ENCODE data around the gene CEMP1.
A peak's percentile ranks its signal among the peaks of the same experiment; 100 is the strongest.

The CEMP1 gene

GRCh38 chr16:2520097-2520783 is 11.0 kb downstream of the CEMP1 start, which contains the start of gene AMDHD2:
TSS of gene AMDHD2 (plus strand) at chr16:2520371. CDS start at chr16:2520459, 88 bp downstream.
- ATAC-seq = peak; percentile 66
- peak; percentile 93 for DNase-seq

GRCh38 chr16:2519711-2520080 is 11.5 kb downstream of the CEMP1 start:
- DNase-seq (peak; percentile 15), ATAC-seq (peak; percentile 2)

- ATAC-seq = no peak
- DNase-seq = peak; percentile 13
Measured at GRCh38 chr16:2518823-2519710, 12.1 kb downstream of the CEMP1 start.

DNA sequence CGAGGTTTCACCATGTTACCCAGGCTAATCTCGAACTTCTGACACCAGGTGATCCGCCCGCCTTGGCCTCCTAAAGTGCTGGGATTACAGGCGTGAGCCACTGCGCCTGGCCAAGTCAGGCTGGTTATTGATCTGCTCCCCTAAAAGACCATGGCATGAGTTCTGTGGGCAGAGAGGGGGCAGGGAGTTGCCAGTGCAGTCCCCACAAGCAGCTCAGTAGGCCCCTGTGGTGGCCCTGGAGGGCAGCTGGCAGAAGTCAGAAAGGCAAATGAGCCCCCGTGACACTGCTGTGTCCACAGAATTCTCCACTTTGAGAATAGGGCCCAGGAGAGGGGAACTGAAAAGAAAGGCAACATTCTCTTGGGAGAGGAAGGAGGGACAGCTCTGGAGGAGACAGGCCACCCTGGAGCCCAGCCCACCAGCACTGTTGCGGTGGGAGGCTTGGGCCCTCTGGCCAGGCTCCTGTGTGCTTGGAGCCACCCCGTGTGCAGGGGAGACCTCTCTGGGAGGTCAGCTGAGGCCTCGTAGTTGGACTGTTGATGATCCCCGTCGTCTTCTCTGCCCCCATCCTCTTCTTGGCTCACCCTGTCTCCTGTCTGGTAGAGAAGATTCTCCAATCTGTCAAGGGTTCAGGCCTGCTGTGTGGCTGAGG is 13.1 kb downstream of the CEMP1 start:
- ATAC-seq (no peak), DNase-seq (no peak)

DNA sequence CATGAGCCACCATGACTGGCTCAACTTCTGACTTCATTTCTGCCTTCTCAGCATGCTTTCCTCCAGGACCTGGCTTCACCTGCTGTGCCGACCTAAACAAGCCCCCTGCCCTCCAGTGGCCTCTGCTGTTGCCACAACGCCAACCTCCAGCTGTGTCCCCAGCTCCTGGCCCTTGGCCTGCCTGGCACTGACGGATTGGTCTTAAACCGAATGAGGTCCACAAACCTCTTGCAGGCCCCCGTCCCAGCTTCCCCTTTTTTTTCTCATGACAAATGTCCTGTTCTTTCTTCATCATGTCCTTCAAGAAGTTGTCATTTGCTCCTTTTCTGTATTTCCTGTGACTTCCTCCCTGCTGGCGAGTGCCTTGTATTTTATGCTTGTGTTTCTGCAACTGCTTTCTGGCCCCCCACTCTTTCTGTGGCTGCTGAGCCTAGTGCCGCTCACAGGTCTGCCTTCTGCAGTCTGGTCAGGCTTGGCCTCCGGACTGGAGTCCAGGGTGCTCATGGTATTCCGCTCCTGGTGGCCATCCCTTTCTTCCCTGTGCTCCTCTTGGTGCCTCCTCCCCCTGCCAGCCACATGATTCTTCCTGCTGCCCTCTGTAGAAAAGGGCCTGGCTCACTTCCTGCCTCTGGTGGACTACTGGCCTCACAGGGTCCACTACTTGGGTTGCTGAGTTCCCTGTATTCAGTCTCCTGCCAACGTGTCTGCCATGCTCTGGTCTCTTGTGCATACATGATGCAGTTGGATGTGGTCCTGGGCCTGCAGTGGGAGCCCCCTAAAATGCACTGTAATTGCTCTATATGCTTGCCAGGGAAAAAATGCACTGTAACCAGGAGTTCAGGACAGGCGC is 14.6 kb downstream of the CEMP1 start:
- ATAC-seq (no peak), DNase-seq (no peak)

- DNase-seq (peak; percentile 12), ATAC-seq (no peak)
Measured at GRCh38 chr16:2515180-2515851, 15.9 kb downstream of the CEMP1 start.

DNA sequence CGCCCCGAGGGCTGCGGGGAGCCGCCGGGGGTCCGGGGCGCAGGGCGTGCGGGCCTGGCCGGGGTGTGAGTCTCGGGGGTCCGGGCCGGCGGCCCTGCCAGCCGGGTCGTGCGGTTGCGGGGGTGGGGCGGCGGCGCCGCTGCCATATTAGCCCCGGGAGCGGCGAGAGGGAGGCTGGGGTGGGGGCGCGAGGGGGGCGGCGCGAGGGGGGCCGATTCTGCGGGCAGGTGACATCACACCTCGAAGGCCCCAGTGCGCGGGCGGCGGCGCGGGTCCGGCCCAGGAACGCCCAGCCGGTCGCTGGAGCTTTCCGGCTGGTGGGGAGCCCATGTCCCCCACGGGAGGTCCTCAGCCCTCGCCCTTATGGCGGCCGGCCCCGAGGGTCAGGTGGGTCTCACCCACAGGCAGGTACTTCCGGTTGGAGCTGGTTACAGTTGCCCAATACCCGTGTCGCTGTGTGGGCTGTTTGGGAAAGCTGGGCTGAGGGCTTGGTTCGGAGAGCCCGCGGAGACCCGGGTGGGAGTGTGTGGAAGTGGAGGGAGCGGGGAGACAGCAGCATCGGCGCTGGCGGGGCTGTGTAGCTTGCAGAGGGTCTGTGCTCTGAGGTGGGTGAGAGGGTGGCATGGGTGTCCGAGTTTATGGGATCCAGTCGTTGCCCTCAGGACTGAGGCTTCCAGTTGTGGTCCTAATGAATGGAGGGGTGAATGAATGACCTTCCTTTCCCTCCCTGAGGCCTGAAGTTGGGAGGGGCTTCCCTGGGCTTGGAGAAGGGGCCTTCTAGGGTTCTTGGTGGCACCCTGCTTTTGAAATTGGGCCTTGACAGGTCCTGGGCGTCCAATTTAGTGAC is 16.7 kb downstream of the CEMP1 start:
- peak; percentile 47 for DNase-seq
- ATAC-seq = no peak

- DNase-seq = peak; percentile 91
Measured at GRCh38 chr16:2513405-2514332, 17.5 kb downstream of the CEMP1 start, which contains the start of gene ATP6V0C. TSS of gene ATP6V0C (plus strand) at chr16:2513952. CDS start at chr16:2514104, 152 bp downstream.

DNA sequence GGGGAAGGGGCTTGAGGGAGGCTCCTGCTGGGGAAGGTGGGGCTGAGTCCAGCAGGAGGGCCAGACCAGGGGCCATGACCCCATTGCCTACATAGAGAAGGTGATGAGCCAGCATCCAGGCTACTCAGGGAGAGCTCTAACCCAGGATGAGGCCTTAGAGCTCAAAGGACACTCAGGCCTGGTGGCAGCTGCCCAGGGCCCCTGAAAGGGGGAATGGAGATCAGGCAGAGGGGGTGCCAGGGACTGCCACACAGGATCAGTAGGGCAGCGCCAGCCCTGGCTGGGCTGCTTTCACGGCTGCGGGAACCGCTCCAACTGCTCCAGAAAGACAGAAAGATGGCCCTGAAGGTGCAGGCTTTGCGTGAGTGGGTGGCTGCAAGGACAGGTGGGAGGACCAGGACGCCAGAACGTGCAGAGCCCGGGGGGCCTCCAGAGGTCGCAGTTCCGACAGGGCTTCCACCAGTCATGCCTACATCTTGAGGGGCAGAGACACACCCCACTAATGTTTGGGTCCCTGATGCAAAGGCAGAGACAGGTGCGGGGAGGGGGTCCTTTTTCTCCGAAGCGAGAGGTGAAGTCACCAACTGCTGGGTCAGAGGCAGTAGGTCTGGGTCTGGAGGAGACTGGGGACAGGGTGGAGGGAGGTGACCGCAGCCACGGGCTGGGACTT is 18.3 kb downstream of the CEMP1 start:
- DNase-seq (no peak), ATAC-seq (no peak)

More at GRCh38 chr16:2513405-2514332, 17.5 kb downstream of the CEMP1 start, which contains the start of gene ATP6V0C:
- ATAC-seq = peak; percentile 81

GRCh38 chr16:2511996-2512734 is 19.0 kb downstream of the CEMP1 start:
- DNase-seq (no peak), ATAC-seq (no peak)

- ATAC-seq (no peak), DNase-seq (no peak)
Measured at GRCh38 chr16:2511128-2511800, 19.9 kb downstream of the CEMP1 start.

DNA sequence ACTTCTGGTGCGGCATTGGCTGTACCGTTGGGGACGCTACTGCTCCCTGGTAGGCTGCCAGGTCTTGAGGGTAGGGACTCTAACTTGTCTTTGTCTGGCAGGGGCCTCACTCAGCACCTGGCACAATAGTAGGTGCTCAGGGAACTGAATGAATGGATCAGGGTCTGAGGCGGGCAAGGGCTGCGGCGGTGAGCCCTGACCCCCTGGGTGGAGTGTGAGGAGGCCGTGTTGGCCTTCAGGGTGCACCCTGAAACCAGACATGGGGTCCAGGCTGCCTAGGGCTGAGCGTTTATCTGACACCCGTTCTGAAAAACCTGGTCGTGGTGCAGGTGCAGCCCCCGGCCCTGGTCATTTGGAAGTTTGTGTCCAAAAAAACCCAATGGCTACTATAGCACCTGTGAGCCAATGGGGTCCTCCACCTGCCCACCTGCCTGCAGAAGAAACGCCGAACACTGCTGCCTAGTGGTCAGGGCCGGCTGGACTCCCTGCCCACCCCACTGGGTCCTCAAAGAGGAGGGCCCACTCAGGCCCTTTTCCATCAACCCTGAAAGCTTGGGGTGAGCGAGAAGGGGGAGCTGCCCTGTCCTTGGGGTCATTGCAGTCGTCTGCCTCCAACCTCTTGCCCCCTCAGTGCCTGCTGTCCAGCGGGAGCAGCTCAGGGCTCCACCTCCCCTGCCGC is 22.3 kb downstream of the CEMP1 start:
- no peak for ATAC-seq
- DNase-seq = no peak

DNA sequence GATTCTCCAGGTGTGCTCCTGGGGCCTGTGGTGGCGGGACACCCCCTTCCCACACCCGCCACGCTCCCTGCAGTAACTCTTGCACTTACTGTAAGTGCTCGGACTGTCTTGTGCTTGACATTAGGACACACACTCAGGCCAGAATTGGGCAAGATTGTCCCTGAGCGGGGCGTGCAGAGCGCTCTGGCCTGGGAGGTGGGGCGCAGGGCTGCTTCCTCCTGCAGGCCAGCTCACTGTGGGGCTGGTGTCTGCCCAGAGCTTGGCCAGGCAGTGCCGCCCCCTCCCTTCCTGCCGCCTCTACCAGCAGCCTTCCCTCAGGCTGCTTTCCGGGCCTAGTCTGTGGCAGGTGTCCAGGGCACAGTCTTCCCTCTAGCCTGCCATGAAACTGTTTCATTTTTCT is 23.5 kb downstream of the CEMP1 start:
- ATAC-seq = no peak
- DNase-seq = no peak

- DNase-seq = no peak
- peak; percentile 24 for ATAC-seq
Measured at GRCh38 chr16:2507052-2507659, 24.1 kb downstream of the CEMP1 start.

DNA sequence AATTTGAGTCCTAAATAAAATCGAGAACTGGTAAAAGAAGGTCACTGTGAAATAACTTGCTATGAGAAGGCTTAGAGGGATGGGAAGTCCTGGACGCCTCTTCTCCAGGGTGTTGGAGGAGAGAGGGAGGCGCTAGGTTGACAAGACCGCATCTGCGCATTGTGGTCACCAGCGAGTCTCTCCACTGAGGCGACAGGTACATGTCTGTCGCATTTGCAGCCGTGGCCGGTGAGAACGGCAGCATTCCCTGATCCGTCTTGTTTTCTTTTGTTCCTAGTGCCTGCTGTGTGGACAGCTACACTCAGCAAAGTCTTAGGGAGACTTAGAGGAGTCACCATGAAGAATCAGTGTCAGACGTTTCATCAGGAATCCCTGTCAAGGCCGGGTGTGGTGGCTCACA is 25.5 kb downstream of the CEMP1 start:
- ATAC-seq (no peak), DNase-seq (no peak)
